Keratinocyte (primary cell): ENCODE data around the gene TMEM132A. TPM values are rescaled to one million over a fixed set of nuclear protein-coding genes. Genes with fewer than 3 reads are reported as not detected.
A peak's percentile ranks its signal among the peaks of the same experiment; 100 is the strongest.

Experiments
- DNase-seq: peaks from one replicate; pipeline ENCODE4 v3.0.0-alpha.2; 2011; ENCODE audit warnings: low read depth, missing footprints, low spot score
- FAIRE-seq: peaks from 2 replicates; lab custom pipeline; 2011; peaks lifted over from hg19 to GRCh38; lab: Jason Lieb, UNC
- H2AFZ ChIP-seq: 2 replicates; pipeline ENCODE4 v1.6.0; 2012; ENCODE audit warnings: low read length, control low read depth, inconsistent platforms; ENCODE audit not compliant: control insufficient read depth
- H3K27ac ChIP-seq: 2 replicates; pipeline ENCODE4 v1.5.1; 2011; ENCODE audit warnings: low read length; ENCODE audit not compliant: control insufficient read depth, insufficient read depth
- H3K27me3 ChIP-seq: 3 replicates; pipeline ENCODE4 v1.6.0; 2011; ENCODE audit warnings: low read length; ENCODE audit not compliant: control insufficient read depth, insufficient read depth; ENCODE audit errors: extremely low read depth
- H3K36me3 ChIP-seq, 2 experiments: 2 replicates in 1 of 2; 3 replicates in 1 of 2; pipeline ENCODE4 v1.5.1; 2011; ENCODE audit warnings: low read length in 2 of 2, mild to moderate bottlenecking in 1 of 2; ENCODE audit not compliant: control insufficient read depth in 2 of 2, insufficient read depth in 2 of 2; ENCODE audit errors: extremely low read depth in 1 of 2
- H3K4me1 ChIP-seq: 3 replicates; pipeline ENCODE4 v1.5.1; 2011; ENCODE audit warnings: low read length; ENCODE audit not compliant: control insufficient read depth, insufficient read depth; ENCODE audit errors: extremely low read depth
- H3K4me2 ChIP-seq: 3 replicates; pipeline ENCODE4 v1.6.0; 2011; ENCODE audit warnings: low read depth, low read length; ENCODE audit not compliant: control insufficient read depth, insufficient read depth; ENCODE audit errors: extremely low read depth
- H3K4me3 ChIP-seq, 3 experiments: fragments of 200-600 bp in 1 of 3; sonication (generic) in 1 of 3; 2 replicates in 2 of 3; 3 replicates in 1 of 3; pipeline ENCODE4 v1.5.1; 2011 to 2016; ENCODE audit warnings: low read length in 3 of 3, mild to moderate bottlenecking in 3 of 3, control low read depth in 2 of 3, inconsistent platforms in 1 of 3, low read depth in 1 of 3, mixed read lengths in 1 of 3, mixed run types in 1 of 3, moderate library complexity in 1 of 3; ENCODE audit not compliant: control insufficient read depth in 2 of 3, insufficient read depth in 2 of 3; ENCODE audit errors: extremely low read depth in 1 of 3
- H3K79me2 ChIP-seq: 2 replicates; pipeline ENCODE4 v1.6.0; 2012; ENCODE audit warnings: low read length; ENCODE audit not compliant: control insufficient read depth, insufficient read depth
- H3K9ac ChIP-seq: 3 replicates; pipeline ENCODE4 v1.6.0; 2011; ENCODE audit warnings: low read length; ENCODE audit not compliant: control insufficient read depth, insufficient read depth; ENCODE audit errors: extremely low read depth
- H3K9me1 ChIP-seq: 3 replicates; pipeline ENCODE4 v1.6.0; 2011; ENCODE audit warnings: low read length; ENCODE audit not compliant: control insufficient read depth, insufficient read depth; ENCODE audit errors: extremely low read depth
- H3K9me3 ChIP-seq: 2 replicates; pipeline ENCODE4 v1.5.1; 2012; ENCODE audit warnings: low read depth, low read length; ENCODE audit not compliant: control insufficient read depth
- H4K20me1 ChIP-seq: 3 replicates; pipeline ENCODE4 v1.6.0; 2011; ENCODE audit warnings: low read length; ENCODE audit not compliant: control insufficient read depth, insufficient read depth; ENCODE audit errors: extremely low read depth
- CTCF ChIP-seq, 3 experiments: IDR thresholded peaks in 1 of 3; conservative IDR thresholded peaks in 1 of 3; optimal IDR thresholded peaks in 1 of 3; 2 replicates in 2 of 3; 3 replicates in 1 of 3; pipeline versions ENCODE3 to v1.5.1; 2011; ENCODE audit warnings: low read length in 3 of 3, mild to moderate bottlenecking in 3 of 3, moderate library complexity in 2 of 3, control low read depth in 1 of 3, inconsistent platforms in 1 of 3; ENCODE audit not compliant: insufficient read depth in 2 of 3; ENCODE audit errors: extremely low read depth in 1 of 3
- EZH2 ChIP-seq: IDR thresholded peaks from one replicate; pipeline ENCODE4 v1.6.1; 2012; ENCODE audit warnings: inconsistent platforms, mild to moderate bottlenecking, low read length, moderate library complexity
- dilution Hi-C: fragments of 300-500 bp; cut with MboI; formaldehyde crosslinking; loops from one replicate; pipeline ENCODE4 v1.7.0; 2020; ENCODE audit warnings: low sequenced_read_pairs; ENCODE audit not compliant: extremely low pct_ligation_motif_present
- polyA plus RNA-seq, 5 experiments: library from polyadenylated mRNA; depleted of rRNA in 3 of 5; stranded (reverse) in 3 of 5; stranded (forward) in 1 of 5; unstranded in 1 of 5; fragments of >200 nt; gene quantifications; 1 replicate in 1 of 5; 2 replicates in 3 of 5; 3 replicates in 1 of 5; pipeline versions ENCODE4 v1.2.1 to v1.2.3, GENCODE V29; 2011 to 2012; ENCODE audit warnings: missing spikeins in 2 of 5, low read depth in 1 of 5, low replicate concordance in 1 of 5

Gene TMEM132A
- polyA plus RNA-seq, 1 donor (not counting 4 experiments of a cell fraction or from before 2014, with no cell fraction given): 16.6 TPM

- H4K20me1 ChIP-seq: no peaks in the 10 kb centered on the region
- DNase-seq (no peak), FAIRE-seq (no peak)
- H3K9me3 ChIP-seq: no peaks in the 10 kb centered on the region
- peak overlapping the region; percentile 70 for H3K9ac ChIP-seq
- no peak overlapping the region for H3K4me3 ChIP-seq
- TF ChIP-seq EZH2 (no peak), CTCF (optimal IDR thresholded peaks at IDR 0.05 in 1 of 3, IDR thresholded peaks at IDR 0.05 in 1 of 3, conservative IDR thresholded peaks at IDR 0.05 in 1 of 3; ENCODE audit: extremely low read depth in 1 of 3, insufficient read depth in 2 of 3, low read length in 3 of 3) (no peak)
- H3K27me3 ChIP-seq: peaks cover 4% of the 10 kb centered on the region
- H3K79me2 ChIP-seq: no peaks in the 10 kb centered on the region
- H3K9me1 ChIP-seq: no peaks in the 10 kb centered on the region
- peaks cover 5% of the 10 kb centered on the region for H3K4me1 ChIP-seq
- H2AFZ ChIP-seq: peak overlapping the region; percentile 94
- H3K4me2 ChIP-seq: peak overlapping the region; percentile 77
- H3K27ac ChIP-seq: no peak overlapping the region
- dilution Hi-C loops: no loop called here
- H3K36me3 ChIP-seq: no peaks in the 10 kb centered on the region
These were observed 28.5 kb downstream of the TMEM132A start for GRCh38 chr11:60952742-60953170.

GRCh38 chr11:60953781-60954180 lies 29.5 kb downstream of the TMEM132A start:
- no peak overlapping the region for H3K4me2 ChIP-seq
- H3K9ac ChIP-seq: no peak overlapping the region
- no peaks in the 10 kb centered on the region for H3K79me2 ChIP-seq
- H3K4me3 ChIP-seq: no peak overlapping the region
- no peak for DNase-seq
- H3K4me1 ChIP-seq: peaks cover 5% of the 10 kb centered on the region
- dilution Hi-C loops: no loop called here
- no peak overlapping the region for H3K27ac ChIP-seq
- no peaks in the 10 kb centered on the region for H4K20me1 ChIP-seq
- H3K27me3 ChIP-seq: peaks cover 4% of the 10 kb centered on the region
- H2AFZ ChIP-seq: no peak overlapping the region
- H3K9me1 ChIP-seq: no peaks in the 10 kb centered on the region
- no peaks in the 10 kb centered on the region for H3K36me3 ChIP-seq
- TF ChIP-seq EZH2: no peak
- no peak for TF ChIP-seq CTCF (optimal IDR thresholded peaks at IDR 0.05 in 1 of 3, IDR thresholded peaks at IDR 0.05 in 1 of 3, conservative IDR thresholded peaks at IDR 0.05 in 1 of 3; ENCODE audit: extremely low read depth in 1 of 3, insufficient read depth in 2 of 3, low read length in 3 of 3)
- no peak for FAIRE-seq
- no peaks in the 10 kb centered on the region for H3K9me3 ChIP-seq
